ENCODE data around the gene YIPF1. TPM values are rescaled to one million over a fixed set of nuclear protein-coding genes. Genes with fewer than 3 reads are reported as not detected.

Gene YIPF1
- total and polyA plus RNA-seq, 2 donors (not counting 1 experiment from before 2014, with no cell fraction given): 34.7 to 39.8 TPM

- Histone ChIP-seq H4K20me1 (ENCODE audit: control insufficient read depth, extremely low read depth, insufficient read depth, low read length) (no peaks in the 10 kb centered on the region), H2AFZ (ENCODE audit: low read length) (no peak overlapping the region), H3K27me3 (ENCODE audit: control insufficient read depth, insufficient read depth, low read length) (no peaks in the 10 kb centered on the region), H3K36me3 (ENCODE audit: control insufficient read depth, insufficient read depth, low read length) (no peaks in the 10 kb centered on the region), H3K4me3 (replicated peaks in 1 of 4; ENCODE audit: control extremely low read depth in 1 of 4, insufficient read depth in 1 of 4, low read depth in 3 of 4, low read length in 4 of 4) (no peak overlapping the region), H3K4me1 (ENCODE audit: control insufficient read depth, extremely low read depth, insufficient read depth, low read length) (no peaks in the 10 kb centered on the region), H3K4me2 (ENCODE audit: extremely low read depth, insufficient read depth, low read length) (no peak overlapping the region), H3K9ac (ENCODE audit: insufficient read depth, low read length) (no peak overlapping the region), H3K79me2 (ENCODE audit: control insufficient read depth, insufficient read depth, low read length) (peaks cover 42% of the 10 kb centered on the region), H3K9me3 (ENCODE audit: control insufficient read depth, insufficient read depth, low read depth, low read length) (no peaks in the 10 kb centered on the region), H3K27ac (ENCODE audit: insufficient read depth, low read length) (no peak overlapping the region)
- DNase-seq (ENCODE audit: low read depth in 2 of 2): no peak
- TF ChIP-seq CTCF (conservative IDR thresholded peaks at IDR 0.05 in 1 of 2, IDR thresholded peaks at IDR 0.05 in 1 of 2; ENCODE audit: low read depth in 1 of 2, low read length in 2 of 2) (no peak), EZH2 (IDR thresholded peaks at IDR 0.05; ENCODE audit: low read length, missing control alignments) (no peak)
Measured at GRCh38 chr1:53833393-53833792, 56.2 kb downstream of the YIPF1 start.

- no peaks in the 10 kb centered on the region for H3K9me3 ChIP-seq (ENCODE audit: control insufficient read depth, insufficient read depth, low read depth, low read length)
- H3K4me2 ChIP-seq (ENCODE audit: extremely low read depth, insufficient read depth, low read length): no peak overlapping the region
- no peaks in the 10 kb centered on the region for H3K79me2 ChIP-seq (ENCODE audit: control insufficient read depth, insufficient read depth, low read length)
- TF ChIP-seq EZH2 (IDR thresholded peaks at IDR 0.05; ENCODE audit: low read length, missing control alignments): no peak
- peak; percentile 33 to 39 for TF ChIP-seq CTCF (conservative IDR thresholded peaks at IDR 0.05 in 1 of 2, IDR thresholded peaks at IDR 0.05 in 1 of 2; ENCODE audit: low read depth in 1 of 2, low read length in 2 of 2)
- no peak overlapping the region for H3K4me3 ChIP-seq (replicated peaks in 1 of 4; ENCODE audit: control extremely low read depth in 1 of 4, insufficient read depth in 1 of 4, low read depth in 3 of 4, low read length in 4 of 4)
- H3K4me1 ChIP-seq (ENCODE audit: control insufficient read depth, extremely low read depth, insufficient read depth, low read length): no peaks in the 10 kb centered on the region
- no peak overlapping the region for H3K9ac ChIP-seq (ENCODE audit: insufficient read depth, low read length)
- no peaks in the 10 kb centered on the region for H3K27me3 ChIP-seq (ENCODE audit: control insufficient read depth, insufficient read depth, low read length)
- no peaks in the 10 kb centered on the region for H4K20me1 ChIP-seq (ENCODE audit: control insufficient read depth, extremely low read depth, insufficient read depth, low read length)
- H3K27ac ChIP-seq (ENCODE audit: insufficient read depth, low read length): no peak overlapping the region
- peak in 1 of 2 donors; percentile 59 for DNase-seq (ENCODE audit: low read depth in 2 of 2)
- H3K36me3 ChIP-seq (ENCODE audit: control insufficient read depth, insufficient read depth, low read length): no peaks in the 10 kb centered on the region
- no peak overlapping the region for H2AFZ ChIP-seq (ENCODE audit: low read length)
Measured at GRCh38 chr1:53826367-53826766, 63.2 kb downstream of the YIPF1 start.

- no peak for TF ChIP-seq EZH2 (IDR thresholded peaks at IDR 0.05; ENCODE audit: low read length, missing control alignments)
- TF ChIP-seq CTCF (conservative IDR thresholded peaks at IDR 0.05 in 1 of 2, IDR thresholded peaks at IDR 0.05 in 1 of 2; ENCODE audit: low read depth in 1 of 2, low read length in 2 of 2): no peak
- no peak overlapping the region for H3K27ac ChIP-seq (ENCODE audit: insufficient read depth, low read length)
- H3K36me3 ChIP-seq (ENCODE audit: control insufficient read depth, insufficient read depth, low read length): no peaks in the 10 kb centered on the region
- no peaks in the 10 kb centered on the region for H3K79me2 ChIP-seq (ENCODE audit: control insufficient read depth, insufficient read depth, low read length)
- no peaks in the 10 kb centered on the region for H4K20me1 ChIP-seq (ENCODE audit: control insufficient read depth, extremely low read depth, insufficient read depth, low read length)
- DNase-seq (ENCODE audit: low read depth in 2 of 2): no peak
- no peak overlapping the region for H2AFZ ChIP-seq (ENCODE audit: low read length)
- no peak overlapping the region for H3K4me2 ChIP-seq (ENCODE audit: extremely low read depth, insufficient read depth, low read length)
- H3K4me3 ChIP-seq (replicated peaks in 1 of 4; ENCODE audit: control extremely low read depth in 1 of 4, insufficient read depth in 1 of 4, low read depth in 3 of 4, low read length in 4 of 4): no peak overlapping the region
- H3K27me3 ChIP-seq (ENCODE audit: control insufficient read depth, insufficient read depth, low read length): no peaks in the 10 kb centered on the region
- H3K9me3 ChIP-seq (ENCODE audit: control insufficient read depth, insufficient read depth, low read depth, low read length): no peaks in the 10 kb centered on the region
- no peaks in the 10 kb centered on the region for H3K4me1 ChIP-seq (ENCODE audit: control insufficient read depth, extremely low read depth, insufficient read depth, low read length)
- H3K9ac ChIP-seq (ENCODE audit: insufficient read depth, low read length): no peak overlapping the region
Measured at GRCh38 chr1:53825306-53825705, 64.3 kb downstream of the YIPF1 start.

Measured in fibroblast of lung (primary cell).